ENCODE results near the gene VPS13A. TPM values are rescaled to one million over a fixed set of nuclear protein-coding genes. Genes with fewer than 3 reads are reported as not detected.

The VPS13A gene
- polyA plus RNA-seq, 10 donors, result 13.6 to 29.2 (median 19.9) TPM

DNA sequence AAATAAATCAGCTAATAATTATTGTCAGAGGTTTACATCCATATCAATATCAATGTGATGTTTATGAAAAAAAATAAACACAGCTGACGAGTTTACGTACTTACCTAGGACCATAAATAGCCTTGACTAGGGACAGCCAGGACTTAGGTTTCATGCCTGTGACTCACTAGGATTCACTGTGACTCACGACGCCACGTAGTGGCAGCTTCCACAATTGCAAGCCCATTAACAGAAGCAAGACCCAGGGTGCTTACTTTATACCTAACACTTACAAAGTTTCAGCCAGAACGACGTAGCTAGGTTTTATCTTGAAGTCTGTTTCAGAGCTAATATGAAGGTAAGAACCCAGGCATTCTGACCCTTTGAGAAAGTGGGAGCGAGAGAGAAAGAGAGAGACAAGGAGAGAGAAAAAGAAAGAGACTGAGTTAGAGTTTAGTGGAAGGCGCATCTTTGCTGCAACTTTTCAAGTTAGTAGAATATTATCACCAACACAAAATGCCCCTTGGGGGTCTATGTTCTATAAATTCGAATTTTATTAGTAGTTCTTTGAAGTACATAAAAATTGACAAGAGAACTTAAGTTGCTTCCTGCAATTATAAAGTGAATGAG, 279.6 kb downstream of the VPS13A start:
- DNase-seq, result peak; percentile 81 to 89 (median 81)

DNA sequence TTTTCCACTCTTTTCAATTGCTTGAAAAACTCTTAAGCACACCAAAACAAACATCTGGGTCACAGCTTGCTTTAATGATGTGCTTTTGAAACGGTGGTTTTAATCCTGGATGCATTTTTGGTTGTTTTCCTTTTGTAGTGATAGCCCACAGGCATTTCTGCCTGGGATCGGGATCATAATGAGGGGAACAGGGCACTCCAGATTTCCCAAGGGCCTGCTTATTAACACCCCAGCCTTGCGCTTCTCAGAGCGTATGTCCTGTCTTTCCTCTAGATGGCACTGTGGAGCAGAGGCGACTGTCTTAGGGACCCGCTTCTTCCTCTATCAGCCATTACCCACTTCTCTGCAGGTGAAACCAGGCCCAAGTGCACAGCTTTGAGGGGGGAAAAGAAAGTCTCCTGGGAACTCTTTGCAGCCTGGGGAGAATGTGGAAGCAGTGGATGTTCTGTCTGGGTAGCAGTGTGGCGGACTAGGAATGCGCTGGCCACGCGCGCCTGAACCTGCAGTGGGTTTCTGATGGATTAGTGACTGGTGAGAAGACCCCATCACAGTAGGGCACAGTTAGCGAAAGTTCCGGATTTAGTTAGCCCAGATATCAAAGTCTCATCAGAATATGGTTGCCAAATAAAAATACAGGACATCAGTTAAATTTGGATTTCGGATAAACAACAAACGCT, 280.7 kb downstream of the VPS13A start:
- DNase-seq, result peak; percentile 64 to 78 (median 65)

DNA sequence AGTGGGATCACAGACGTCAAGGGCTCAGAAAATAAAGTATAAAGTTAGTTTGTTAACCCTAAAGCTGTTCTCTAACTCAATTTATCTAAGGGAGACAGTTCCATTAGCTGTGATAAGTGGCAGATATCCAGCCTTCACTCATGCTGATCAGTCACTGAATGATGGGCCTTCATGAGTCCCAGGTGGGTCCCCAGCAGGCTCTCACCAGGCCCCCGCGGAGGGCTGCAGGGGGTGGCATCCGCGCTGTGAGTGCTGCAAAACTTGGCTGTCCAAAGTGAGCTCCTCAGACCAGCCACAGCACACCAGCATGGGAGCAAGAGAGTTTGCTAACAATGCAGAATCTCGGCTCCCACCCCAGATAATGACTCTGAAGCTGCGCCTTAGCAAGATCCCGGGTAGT, 283.6 kb downstream of the VPS13A start:
- DNase-seq, result no peak

DNA sequence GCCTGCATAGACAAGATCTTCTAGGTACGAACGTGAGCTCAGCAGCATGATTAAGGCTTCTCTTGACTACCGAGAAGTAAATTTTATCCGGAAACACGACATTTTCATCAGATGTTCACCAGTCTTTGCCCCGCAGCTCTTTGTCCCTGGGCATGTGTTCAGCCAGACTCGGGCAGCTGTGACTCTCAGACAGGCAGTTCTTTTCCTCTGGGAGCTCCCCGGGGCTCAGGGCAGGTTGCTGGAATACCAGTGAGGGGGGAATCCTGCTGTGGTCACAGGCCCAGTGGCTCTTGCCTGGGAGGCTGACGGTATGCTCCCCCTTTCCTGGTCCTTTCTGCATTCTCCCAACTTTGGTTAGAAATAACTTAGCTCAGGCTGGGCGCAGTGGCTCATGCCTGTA, 284.7 kb downstream of the VPS13A start:
- DNase-seq, result no peak

DNA sequence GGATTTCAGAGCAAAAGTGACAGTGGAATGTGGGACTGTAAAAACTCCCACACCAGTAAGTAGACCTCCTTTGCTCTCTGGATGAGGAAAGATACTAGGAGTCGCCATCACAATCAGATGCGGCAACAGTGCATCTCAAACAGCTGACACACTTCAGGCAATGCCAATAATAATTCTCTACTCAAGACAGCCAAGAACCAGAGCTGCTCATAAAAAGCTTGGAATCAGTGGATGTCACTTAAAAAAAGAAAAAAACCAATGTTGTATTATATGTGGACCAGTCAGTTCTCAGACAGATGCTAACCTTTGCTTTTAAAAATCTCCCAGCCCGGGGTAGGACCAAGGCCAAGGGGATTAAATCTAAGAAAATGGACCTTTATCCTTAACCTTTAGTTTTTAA, 285.8 kb downstream of the VPS13A start:
- DNase-seq, result no peak

DNA sequence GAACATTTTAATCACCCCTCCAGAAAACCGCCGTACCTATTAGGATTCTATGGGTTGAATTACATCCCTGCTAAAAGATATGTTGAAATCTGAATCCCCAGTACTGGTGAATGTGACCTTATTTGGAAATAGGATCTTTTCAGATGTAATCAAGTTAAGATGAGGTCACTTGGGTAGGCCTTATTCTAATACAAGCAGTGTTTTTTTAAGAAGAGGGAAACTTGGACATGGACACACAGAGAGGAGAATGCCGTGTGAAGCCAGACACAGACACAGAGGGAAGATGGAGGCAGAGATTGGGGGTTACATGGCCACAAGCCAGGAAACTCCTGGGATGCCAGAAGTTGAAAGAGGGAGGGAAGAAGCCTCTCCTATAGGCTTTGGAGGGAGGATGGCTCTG, 287.3 kb downstream of the VPS13A start:
- peak in 1 of 3 donors; percentile 46 for DNase-seq

- peak; percentile 28 to 77 (median 49) for DNase-seq
Observed at GRCh38 chr9:77469515-77470231, 292.3 kb downstream of the VPS13A start.

Other genes starting within 250 kb of the VPS13A start
- gene FOXB2, start 157.9 kb upstream of the VPS13A start, polyA plus RNA-seq (ENCODE audit: insufficient read length in 10 of 10), result not detected

All from muscle of back (tissue), 11 donors.